ENCODE data around the gene ZBTB7C.

The ZBTB7C gene

GRCh38 chr18:48354746-48355260 lies 54.4 kb downstream of the ZBTB7C start:
- no peak for DNase-seq (ENCODE audit: low read depth)

GRCh38 chr18:48352051-48352755 lies 57.0 kb downstream of the ZBTB7C start:
- no peak for DNase-seq (ENCODE audit: low read depth)

DNA sequence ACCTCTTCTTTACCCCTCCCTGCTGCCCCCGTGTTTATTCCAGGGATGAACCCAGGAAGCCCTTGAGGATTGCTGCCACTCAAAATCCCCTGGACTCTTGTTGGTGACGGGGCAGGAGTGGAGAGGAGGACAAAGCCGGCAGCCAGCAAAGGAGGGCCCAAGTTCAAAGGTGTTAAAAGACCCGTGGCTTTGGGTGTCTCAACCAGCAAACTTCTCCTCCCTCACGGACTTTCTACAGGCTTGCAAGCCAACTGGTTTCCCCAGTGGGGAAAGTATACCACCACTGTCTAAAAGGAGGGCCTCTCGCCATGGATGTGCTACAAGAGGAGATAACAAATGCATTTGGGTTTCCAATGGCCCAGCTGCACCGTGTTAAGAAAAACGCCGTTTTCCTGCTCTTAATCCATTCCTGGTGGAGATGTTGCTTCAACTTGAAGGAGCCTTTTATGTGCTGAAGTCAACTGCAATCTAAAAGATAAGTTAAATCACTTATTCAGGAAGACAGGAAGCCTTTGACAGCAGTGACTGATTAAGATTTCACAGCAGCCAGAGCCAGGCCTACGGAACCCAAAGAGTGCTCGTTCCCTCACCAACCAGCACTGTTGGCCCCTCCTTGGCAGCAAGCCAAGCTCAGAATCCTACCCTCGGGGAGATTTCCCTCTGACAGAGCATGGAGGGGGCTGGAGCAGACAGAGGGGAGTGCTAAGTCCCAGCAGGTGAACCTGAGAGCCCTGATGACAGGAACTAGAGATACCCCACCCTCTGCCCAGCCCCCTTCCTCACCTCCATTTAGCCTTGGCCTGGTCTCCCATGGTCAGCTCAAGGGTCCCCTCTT lies 57.8 kb downstream of the ZBTB7C start:
- no peak for DNase-seq (ENCODE audit: low read depth)

DNA sequence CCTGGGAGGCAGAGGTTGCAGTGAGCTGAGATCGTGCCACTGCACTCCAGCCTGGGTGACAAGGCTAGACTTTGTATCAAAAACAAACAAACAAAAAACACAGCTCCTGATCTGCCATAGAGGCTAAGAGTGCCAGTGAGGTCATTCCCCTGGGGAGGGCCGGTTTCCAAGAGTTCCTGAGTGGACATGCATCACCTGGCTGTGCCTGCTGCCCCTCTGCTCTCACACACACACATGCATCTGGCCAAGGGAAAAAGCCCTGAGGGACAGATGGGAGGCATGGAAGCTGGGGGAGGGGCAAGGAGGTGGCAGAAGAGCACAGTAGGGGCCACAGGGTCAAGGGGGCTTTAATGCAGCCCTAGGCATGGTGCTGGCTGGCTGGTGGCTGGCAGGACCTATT lies 60.4 kb downstream of the ZBTB7C start:
- no peak for DNase-seq (ENCODE audit: low read depth)

- no peak for DNase-seq (ENCODE audit: low read depth)
Measured at GRCh38 chr18:48347756-48348326, 61.3 kb downstream of the ZBTB7C start.

DNA sequence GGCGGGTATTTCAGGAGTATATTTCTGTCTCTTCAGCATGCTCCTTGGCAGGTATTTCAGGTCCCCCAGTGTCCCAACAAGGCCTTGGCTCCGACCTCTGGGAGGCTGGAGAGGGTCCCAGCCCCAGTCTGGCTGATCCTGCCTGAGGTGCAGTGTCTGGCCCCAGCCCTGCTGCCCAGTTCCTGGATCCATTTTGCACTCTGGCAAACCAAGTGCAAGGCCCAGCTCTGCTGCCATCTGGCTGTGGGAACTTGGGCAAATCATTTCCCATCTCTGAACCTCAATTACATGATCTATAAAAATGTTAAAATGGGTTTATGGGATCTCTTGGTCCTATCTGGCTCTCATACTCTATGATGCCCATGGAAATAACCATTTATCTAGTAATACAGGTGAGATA lies 63.6 kb downstream of the ZBTB7C start:
- no peak for DNase-seq (ENCODE audit: low read depth)

DNA sequence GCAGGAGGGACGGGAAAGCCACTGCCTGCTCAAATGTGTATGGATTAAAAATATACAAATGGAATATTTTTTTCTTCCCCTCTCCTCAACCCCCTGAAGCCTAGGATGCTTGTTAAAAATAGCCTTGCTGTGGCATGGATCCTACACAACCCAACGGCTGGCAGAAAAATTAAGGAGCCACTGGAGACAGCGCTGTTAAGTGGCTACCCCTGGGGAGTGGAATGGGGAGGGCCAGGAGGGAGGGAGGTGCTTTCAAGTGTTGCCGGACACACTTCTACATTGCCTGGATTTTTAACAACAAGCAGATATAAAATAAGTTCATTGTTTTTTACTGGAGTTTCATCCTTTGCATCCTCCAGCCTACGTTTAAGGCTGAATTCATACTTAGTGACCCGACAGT lies 66.6 kb downstream of the ZBTB7C start:
- DNase-seq (ENCODE audit: low read depth) = no peak

GRCh38 chr18:48342125-48342524 lies 67.1 kb downstream of the ZBTB7C start:
- no peak for DNase-seq (ENCODE audit: low read depth)

GRCh38 chr18:48340560-48340959 lies 68.6 kb downstream of the ZBTB7C start:
- no peak for DNase-seq (ENCODE audit: low read depth)

DNA sequence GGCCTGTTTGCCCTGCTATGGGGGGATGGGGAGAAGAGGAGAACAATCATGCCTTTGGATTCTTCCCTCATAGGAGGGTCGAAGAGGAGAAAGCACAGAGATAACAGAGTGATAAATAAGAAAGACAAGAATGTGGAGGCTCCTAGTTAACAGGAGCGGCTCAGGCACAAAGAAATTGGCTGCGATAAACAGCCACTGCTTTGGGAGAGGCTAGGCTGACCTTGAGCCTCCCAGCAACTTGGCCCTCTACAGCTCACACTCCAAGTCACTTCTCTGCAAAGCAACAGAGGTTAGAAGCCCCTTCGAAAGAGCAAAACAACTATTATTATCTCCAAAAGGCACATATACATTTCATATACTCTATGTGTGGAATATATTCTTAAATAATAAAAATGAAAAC lies 69.5 kb downstream of the ZBTB7C start:
- no peak for DNase-seq (ENCODE audit: low read depth)

GRCh38 chr18:48338915-48339314 lies 70.3 kb downstream of the ZBTB7C start:
- no peak for DNase-seq (ENCODE audit: low read depth)

DNA sequence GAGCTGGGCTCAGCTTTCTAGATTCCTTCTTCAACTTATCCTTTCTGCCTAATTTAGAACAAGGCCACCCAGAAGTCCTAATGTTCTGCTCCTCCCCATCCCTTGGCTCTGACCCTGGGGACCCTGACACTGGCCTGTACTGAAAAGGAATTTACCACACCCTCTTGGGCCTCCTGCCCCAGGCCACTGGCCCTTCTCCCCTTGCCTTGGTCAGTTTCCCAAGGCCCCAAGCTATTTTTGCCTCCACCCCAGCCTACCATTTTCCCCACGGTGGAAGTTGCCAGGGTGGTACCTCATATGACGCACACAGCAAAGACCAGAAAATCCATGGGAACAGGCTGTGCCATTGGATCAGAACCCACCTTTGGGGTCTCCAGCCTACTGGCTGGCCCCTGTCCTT lies 72.1 kb downstream of the ZBTB7C start:
- DNase-seq (ENCODE audit: low read depth) = no peak

GRCh38 chr18:48336332-48336731 lies 72.9 kb downstream of the ZBTB7C start:
- no peak for DNase-seq (ENCODE audit: low read depth)

DNA sequence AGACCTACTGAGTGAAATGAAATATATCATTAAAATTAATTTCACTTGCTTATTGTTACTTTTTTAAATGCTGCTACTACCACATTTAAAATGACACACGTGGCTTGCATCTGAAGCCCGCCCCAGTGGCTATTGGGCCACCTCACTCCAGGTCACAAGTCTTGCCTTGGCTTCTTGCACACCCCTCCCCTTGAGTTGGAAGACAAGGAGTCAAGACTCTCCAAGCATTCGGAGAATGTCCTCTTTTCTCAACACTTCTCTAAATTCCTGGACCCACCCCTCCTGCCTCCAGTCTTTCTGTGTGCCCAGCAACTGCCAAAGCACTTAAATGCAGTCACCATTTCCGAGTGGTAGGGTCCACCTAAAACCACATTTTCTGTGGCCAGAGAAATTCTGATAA lies 73.4 kb downstream of the ZBTB7C start:
- no peak for DNase-seq (ENCODE audit: low read depth)

DNA sequence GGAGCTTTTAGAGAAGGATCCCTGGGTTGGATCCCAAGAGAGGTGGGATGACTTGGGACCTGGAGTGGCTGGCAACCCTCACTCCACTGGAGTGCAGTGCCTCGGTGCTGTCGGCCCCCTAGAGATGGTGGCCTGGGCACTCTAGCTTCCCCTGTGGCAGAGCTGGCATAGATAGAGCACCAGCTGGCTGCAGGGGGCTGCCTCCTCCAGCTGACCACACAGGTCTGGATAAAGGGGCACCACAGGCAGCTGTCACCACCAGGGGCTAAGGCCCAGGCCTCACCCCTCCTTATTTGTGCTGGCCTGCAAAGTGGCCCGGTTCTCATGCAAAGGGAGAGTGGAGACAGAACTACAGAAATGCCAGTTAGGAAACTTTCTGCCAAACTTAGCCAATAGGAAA lies 74.3 kb downstream of the ZBTB7C start:
- DNase-seq (ENCODE audit: low read depth) = no peak

DNA sequence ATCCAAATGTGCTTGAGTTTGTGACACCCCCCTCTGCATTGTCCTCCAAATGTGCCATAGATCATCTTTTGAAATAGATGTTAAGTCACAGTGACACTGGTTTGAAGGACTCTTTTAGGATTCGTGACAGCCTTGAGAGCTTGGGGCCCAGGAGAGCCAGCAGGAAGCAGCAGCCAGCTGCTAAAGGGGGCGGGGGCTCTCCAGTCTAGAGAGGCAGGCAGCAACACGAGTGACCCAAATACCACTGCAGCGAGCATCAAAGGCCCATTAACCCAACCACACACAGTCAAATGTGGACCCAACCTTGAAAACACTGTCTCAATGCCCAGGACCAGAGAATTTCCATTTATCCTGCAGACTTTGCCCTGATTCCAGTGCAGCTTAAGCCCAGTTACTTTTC lies 75.6 kb downstream of the ZBTB7C start:
- DNase-seq (ENCODE audit: low read depth) = no peak

- DNase-seq (ENCODE audit: low read depth) = no peak
Measured at GRCh38 chr18:48330016-48330991, 78.9 kb downstream of the ZBTB7C start.

GRCh38 chr18:48328473-48329210 lies 80.5 kb downstream of the ZBTB7C start:
- DNase-seq (ENCODE audit: low read depth) = no peak

GRCh38 chr18:48326901-48327675 lies 82.1 kb downstream of the ZBTB7C start:
- no peak for DNase-seq (ENCODE audit: low read depth)

DNA sequence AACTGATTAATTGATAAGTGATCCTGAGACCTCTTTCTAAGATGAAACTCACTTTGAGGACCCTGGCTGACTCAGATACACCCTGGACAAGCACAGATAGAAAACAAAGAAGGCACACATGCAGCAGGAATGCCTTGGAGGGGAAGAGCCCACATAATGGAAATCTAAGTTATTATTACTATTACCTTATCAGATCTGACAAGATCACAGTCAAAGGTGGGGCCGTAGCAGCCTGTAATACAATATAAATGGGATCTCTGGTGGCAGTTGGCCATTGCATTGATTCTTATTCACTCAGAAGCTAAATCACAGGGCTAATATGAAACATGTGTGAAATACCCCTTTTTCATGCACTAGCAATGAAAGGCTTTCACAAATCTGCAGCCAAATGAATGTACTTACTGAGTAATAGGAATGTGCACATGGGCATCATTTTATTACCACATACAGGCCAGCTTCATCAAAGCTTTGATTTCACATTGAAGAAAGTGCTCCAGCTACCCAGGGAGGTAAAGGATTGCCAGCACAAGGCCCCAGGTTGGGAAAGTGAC lies 84.0 kb downstream of the ZBTB7C start:
- no peak for DNase-seq (ENCODE audit: low read depth)
